Measurements from ENCODE around the gene UCK2. TPM values are rescaled to one million over a fixed set of nuclear protein-coding genes. Genes with fewer than 3 reads are reported as not detected.

UCK2 gene
- total RNA-seq, 1 donor from 2014 or later, result 111 TPM

DNA sequence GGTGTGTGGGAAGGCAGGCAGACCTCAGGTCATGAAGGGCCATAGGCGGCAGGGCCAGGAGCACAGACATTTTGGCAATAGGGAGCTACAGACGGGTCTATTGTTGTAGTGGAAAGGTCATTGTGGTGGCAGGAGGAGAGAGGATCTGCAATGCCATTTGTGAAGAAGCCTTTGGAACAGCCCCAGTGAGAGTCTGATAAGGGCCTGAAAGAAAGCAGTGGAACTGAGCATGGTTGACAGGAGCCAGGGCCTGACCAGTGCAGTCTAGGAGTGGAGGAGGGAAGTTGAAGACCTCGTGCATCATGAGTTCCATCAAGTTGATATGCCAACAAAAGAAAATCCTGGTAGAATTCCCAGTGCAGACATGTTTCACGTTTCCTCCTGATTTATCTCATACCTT lies 65.5 kb downstream of the UCK2 start:
- peaks cover 7% of the 10 kb centered on the region for H3K36me3 ChIP-seq (ENCODE audit: insufficient read depth, low read length)
- peaks cover 50% of the 10 kb centered on the region for H3K4me1 ChIP-seq (ENCODE audit: insufficient read depth, low read length)
- DNase-seq (ENCODE audit: low read depth) (no peak), FAIRE-seq (no peak)
- Mint-ChIP-seq H3K27ac (ENCODE audit: unreplicated experiment) (peak overlapping the region; percentile 71), H3K27me3 (ENCODE audit: low read depth, unreplicated experiment) (no peaks in the 10 kb centered on the region), H3K4me3 (ENCODE audit: unreplicated experiment) (no peak overlapping the region), H3K9me3 (ENCODE audit: unreplicated experiment) (no peaks in the 10 kb centered on the region), H3K4me1 (ENCODE audit: low read depth, unreplicated experiment) (peaks cover 82% of the 10 kb centered on the region), H3K36me3 (ENCODE audit: low read depth, unreplicated experiment) (peaks cover 33% of the 10 kb centered on the region)
- H3K27me3 ChIP-seq (ENCODE audit: insufficient read depth, low read length), result no peaks in the 10 kb centered on the region
- H3K4me2 ChIP-seq (ENCODE audit: low read length), result no peak overlapping the region
- H3K9me3 ChIP-seq (ENCODE audit: insufficient read depth, low read depth, low read length), result no peaks in the 10 kb centered on the region
- H3K79me2 ChIP-seq (ENCODE audit: insufficient read depth, low read length), result peaks cover 42% of the 10 kb centered on the region
- no peak overlapping the region for H3K9ac ChIP-seq (ENCODE audit: low read length)
- H3K27ac ChIP-seq (ENCODE audit: low read depth, low read length), result no peak overlapping the region
- no peak for TF ChIP-seq EZH2 (IDR thresholded peaks at IDR 0.05; ENCODE audit: insufficient read depth, low read length)
- TF ChIP-seq, protein P1, sequence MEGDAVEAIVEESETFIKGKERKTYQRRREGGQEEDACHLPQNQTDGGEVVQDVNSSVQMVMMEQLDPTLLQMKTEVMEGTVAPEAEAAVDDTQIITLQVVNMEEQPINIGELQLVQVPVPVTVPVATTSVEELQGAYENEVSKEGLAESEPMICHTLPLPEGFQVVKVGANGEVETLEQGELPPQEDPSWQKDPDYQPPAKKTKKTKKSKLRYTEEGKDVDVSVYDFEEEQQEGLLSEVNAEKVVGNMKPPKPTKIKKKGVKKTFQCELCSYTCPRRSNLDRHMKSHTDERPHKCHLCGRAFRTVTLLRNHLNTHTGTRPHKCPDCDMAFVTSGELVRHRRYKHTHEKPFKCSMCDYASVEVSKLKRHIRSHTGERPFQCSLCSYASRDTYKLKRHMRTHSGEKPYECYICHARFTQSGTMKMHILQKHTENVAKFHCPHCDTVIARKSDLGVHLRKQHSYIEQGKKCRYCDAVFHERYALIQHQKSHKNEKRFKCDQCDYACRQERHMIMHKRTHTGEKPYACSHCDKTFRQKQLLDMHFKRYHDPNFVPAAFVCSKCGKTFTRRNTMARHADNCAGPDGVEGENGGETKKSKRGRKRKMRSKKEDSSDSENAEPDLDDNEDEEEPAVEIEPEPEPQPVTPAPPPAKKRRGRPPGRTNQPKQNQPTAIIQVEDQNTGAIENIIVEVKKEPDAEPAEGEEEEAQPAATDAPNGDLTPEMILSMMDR (IDR thresholded peaks at IDR 0.05; ENCODE audit: insufficient read depth, low read depth, low read length), result no peak
- no peak overlapping the region for H3K4me3 ChIP-seq (ENCODE audit: insufficient read depth, low read depth, low read length)
- H2AFZ ChIP-seq (ENCODE audit: low read depth, low read length), result no peak overlapping the region
- H4K20me1 ChIP-seq (ENCODE audit: insufficient read depth, low read length), result no peaks in the 10 kb centered on the region

- Histone ChIP-seq H3K4me3 (ENCODE audit: insufficient read depth, low read depth, low read length) (no peak overlapping the region), H3K9ac (ENCODE audit: low read length) (no peak overlapping the region), H3K4me1 (ENCODE audit: insufficient read depth, low read length) (peaks cover 55% of the 10 kb centered on the region), H4K20me1 (ENCODE audit: insufficient read depth, low read length) (no peaks in the 10 kb centered on the region), H3K4me2 (ENCODE audit: low read length) (no peak overlapping the region), H2AFZ (ENCODE audit: low read depth, low read length) (no peak overlapping the region), H3K9me3 (ENCODE audit: insufficient read depth, low read depth, low read length) (no peaks in the 10 kb centered on the region), H3K79me2 (ENCODE audit: insufficient read depth, low read length) (peaks cover 39% of the 10 kb centered on the region), H3K27ac (ENCODE audit: low read depth, low read length) (no peak overlapping the region), H3K36me3 (ENCODE audit: insufficient read depth, low read length) (peaks cover 7% of the 10 kb centered on the region), H3K27me3 (ENCODE audit: insufficient read depth, low read length) (no peaks in the 10 kb centered on the region)
- TF ChIP-seq, protein P1 (IDR thresholded peaks at IDR 0.05; ENCODE audit: insufficient read depth, low read depth, low read length), result no peak
- TF ChIP-seq EZH2 (IDR thresholded peaks at IDR 0.05; ENCODE audit: insufficient read depth, low read length), result no peak
- Mint-ChIP-seq H3K27me3 (ENCODE audit: low read depth, unreplicated experiment) (no peaks in the 10 kb centered on the region), H3K27ac (ENCODE audit: unreplicated experiment) (no peak overlapping the region), H3K36me3 (ENCODE audit: low read depth, unreplicated experiment) (peaks cover 33% of the 10 kb centered on the region), H3K9me3 (ENCODE audit: unreplicated experiment) (no peaks in the 10 kb centered on the region), H3K4me1 (ENCODE audit: low read depth, unreplicated experiment) (peaks cover 87% of the 10 kb centered on the region), H3K4me3 (ENCODE audit: unreplicated experiment) (no peak overlapping the region)
- no peak for FAIRE-seq
- DNase-seq (ENCODE audit: low read depth), result no peak
Measured at GRCh38 chr1:165893507-165893906, 66.1 kb downstream of the UCK2 start.

- H3K27ac Mint-ChIP-seq (ENCODE audit: unreplicated experiment), result peak overlapping the region; percentile 98
- FAIRE-seq, result no peak
- peak overlapping the region; percentile 61 for H3K4me2 ChIP-seq (ENCODE audit: low read length)
Measured at GRCh38 chr1:165894591-165894990, 67.2 kb downstream of the UCK2 start.

More at GRCh38 chr1:165894591-165894990, 67.2 kb downstream of the UCK2 start:
- Mint-ChIP-seq H3K4me1 (ENCODE audit: low read depth, unreplicated experiment) (peaks cover 93% of the 10 kb centered on the region), H3K27me3 (ENCODE audit: low read depth, unreplicated experiment) (no peaks in the 10 kb centered on the region), H3K36me3 (ENCODE audit: low read depth, unreplicated experiment) (peaks cover 33% of the 10 kb centered on the region), H3K9me3 (ENCODE audit: unreplicated experiment) (no peaks in the 10 kb centered on the region), H3K4me3 (ENCODE audit: unreplicated experiment) (no peak overlapping the region)
- H3K27ac ChIP-seq (ENCODE audit: low read depth, low read length), result peak overlapping the region; percentile 98
- H3K27me3 ChIP-seq (ENCODE audit: insufficient read depth, low read length), result no peaks in the 10 kb centered on the region
- TF ChIP-seq EZH2 (IDR thresholded peaks at IDR 0.05; ENCODE audit: insufficient read depth, low read length), result no peak
- TF ChIP-seq, protein P1 (IDR thresholded peaks at IDR 0.05; ENCODE audit: insufficient read depth, low read depth, low read length), result no peak
- no peak overlapping the region for H2AFZ ChIP-seq (ENCODE audit: low read depth, low read length)
- peaks cover 66% of the 10 kb centered on the region for H3K4me1 ChIP-seq (ENCODE audit: insufficient read depth, low read length)
- no peak overlapping the region for H3K9ac ChIP-seq (ENCODE audit: low read length)
- DNase-seq (ENCODE audit: low read depth), result no peak
- H3K4me3 ChIP-seq (ENCODE audit: insufficient read depth, low read depth, low read length), result no peak overlapping the region
- H3K9me3 ChIP-seq (ENCODE audit: insufficient read depth, low read depth, low read length), result no peaks in the 10 kb centered on the region
- peaks cover 32% of the 10 kb centered on the region for H3K79me2 ChIP-seq (ENCODE audit: insufficient read depth, low read length)
- H3K36me3 ChIP-seq (ENCODE audit: insufficient read depth, low read length), result peaks cover 7% of the 10 kb centered on the region
- H4K20me1 ChIP-seq (ENCODE audit: insufficient read depth, low read length), result no peaks in the 10 kb centered on the region
